Keratinocyte (primary cell): ENCODE results near the gene RITA1. TPM values are rescaled to one million over a fixed set of nuclear protein-coding genes. Genes with fewer than 3 reads are reported as not detected.

Experiments used
- DNase-seq: peaks from one replicate; pipeline ENCODE4 v3.0.0-alpha.2; 2011; ENCODE audit warnings: low read depth, missing footprints, low spot score
- FAIRE-seq: peaks from 2 replicates; lab custom pipeline; 2011; peaks lifted over from hg19 to GRCh38; lab: Jason Lieb, UNC
- H2AFZ ChIP-seq: 2 replicates; pipeline ENCODE4 v1.6.0; 2012; ENCODE audit warnings: low read length, control low read depth, inconsistent platforms; ENCODE audit not compliant: control insufficient read depth
- H3K27ac ChIP-seq: 2 replicates; pipeline ENCODE4 v1.5.1; 2011; ENCODE audit warnings: low read length; ENCODE audit not compliant: control insufficient read depth, insufficient read depth
- H3K27me3 ChIP-seq: 3 replicates; pipeline ENCODE4 v1.6.0; 2011; ENCODE audit warnings: low read length; ENCODE audit not compliant: control insufficient read depth, insufficient read depth; ENCODE audit errors: extremely low read depth
- H3K36me3 ChIP-seq, 2 experiments: 2 replicates in 1 of 2; 3 replicates in 1 of 2; pipeline ENCODE4 v1.5.1; 2011; ENCODE audit warnings: low read length in 2 of 2, mild to moderate bottlenecking in 1 of 2; ENCODE audit not compliant: control insufficient read depth in 2 of 2, insufficient read depth in 2 of 2; ENCODE audit errors: extremely low read depth in 1 of 2
- H3K4me1 ChIP-seq: 3 replicates; pipeline ENCODE4 v1.5.1; 2011; ENCODE audit warnings: low read length; ENCODE audit not compliant: control insufficient read depth, insufficient read depth; ENCODE audit errors: extremely low read depth
- H3K4me2 ChIP-seq: 3 replicates; pipeline ENCODE4 v1.6.0; 2011; ENCODE audit warnings: low read depth, low read length; ENCODE audit not compliant: control insufficient read depth, insufficient read depth; ENCODE audit errors: extremely low read depth
- H3K4me3 ChIP-seq, 3 experiments: fragments of 200-600 bp in 1 of 3; sonication (generic) in 1 of 3; 2 replicates in 2 of 3; 3 replicates in 1 of 3; pipeline ENCODE4 v1.5.1; 2011 to 2016; ENCODE audit warnings: low read length in 3 of 3, mild to moderate bottlenecking in 3 of 3, control low read depth in 2 of 3, inconsistent platforms in 1 of 3, low read depth in 1 of 3, mixed read lengths in 1 of 3, mixed run types in 1 of 3, moderate library complexity in 1 of 3; ENCODE audit not compliant: control insufficient read depth in 2 of 3, insufficient read depth in 2 of 3; ENCODE audit errors: extremely low read depth in 1 of 3
- H3K79me2 ChIP-seq: 2 replicates; pipeline ENCODE4 v1.6.0; 2012; ENCODE audit warnings: low read length; ENCODE audit not compliant: control insufficient read depth, insufficient read depth
- H3K9ac ChIP-seq: 3 replicates; pipeline ENCODE4 v1.6.0; 2011; ENCODE audit warnings: low read length; ENCODE audit not compliant: control insufficient read depth, insufficient read depth; ENCODE audit errors: extremely low read depth
- H3K9me1 ChIP-seq: 3 replicates; pipeline ENCODE4 v1.6.0; 2011; ENCODE audit warnings: low read length; ENCODE audit not compliant: control insufficient read depth, insufficient read depth; ENCODE audit errors: extremely low read depth
- H3K9me3 ChIP-seq: 2 replicates; pipeline ENCODE4 v1.5.1; 2012; ENCODE audit warnings: low read depth, low read length; ENCODE audit not compliant: control insufficient read depth
- H4K20me1 ChIP-seq: 3 replicates; pipeline ENCODE4 v1.6.0; 2011; ENCODE audit warnings: low read length; ENCODE audit not compliant: control insufficient read depth, insufficient read depth; ENCODE audit errors: extremely low read depth
- EZH2 ChIP-seq: IDR thresholded peaks from one replicate; pipeline ENCODE4 v1.6.1; 2012; ENCODE audit warnings: inconsistent platforms, mild to moderate bottlenecking, low read length, moderate library complexity
- dilution Hi-C: fragments of 300-500 bp; cut with MboI; formaldehyde crosslinking; loops from one replicate; pipeline ENCODE4 v1.7.0; 2020; ENCODE audit warnings: low sequenced_read_pairs; ENCODE audit not compliant: extremely low pct_ligation_motif_present
- polyA plus RNA-seq, 5 experiments: library from polyadenylated mRNA; depleted of rRNA in 3 of 5; stranded (reverse) in 3 of 5; stranded (forward) in 1 of 5; unstranded in 1 of 5; fragments of >200 nt; gene quantifications; 1 replicate in 1 of 5; 2 replicates in 3 of 5; 3 replicates in 1 of 5; pipeline versions ENCODE4 v1.2.1 to v1.2.3, GENCODE V29; 2011 to 2012; ENCODE audit warnings: missing spikeins in 2 of 5, low read depth in 1 of 5, low replicate concordance in 1 of 5
- TF ChIP-seq, protein P1 (sequence below), 3 experiments: IDR thresholded peaks in 1 of 3; conservative IDR thresholded peaks in 1 of 3; optimal IDR thresholded peaks in 1 of 3; 2 replicates in 2 of 3; 3 replicates in 1 of 3; pipeline versions ENCODE3 to v1.5.1; 2011; ENCODE audit warnings: low read length in 3 of 3, mild to moderate bottlenecking in 3 of 3, moderate library complexity in 2 of 3, control low read depth in 1 of 3, inconsistent platforms in 1 of 3; ENCODE audit not compliant: insufficient read depth in 2 of 3; ENCODE audit errors: extremely low read depth in 1 of 3

Gene RITA1
- polyA plus RNA-seq, 1 donor (not counting 4 experiments of a cell fraction or from before 2014, with no cell fraction given), result 11.8 TPM

DNA sequence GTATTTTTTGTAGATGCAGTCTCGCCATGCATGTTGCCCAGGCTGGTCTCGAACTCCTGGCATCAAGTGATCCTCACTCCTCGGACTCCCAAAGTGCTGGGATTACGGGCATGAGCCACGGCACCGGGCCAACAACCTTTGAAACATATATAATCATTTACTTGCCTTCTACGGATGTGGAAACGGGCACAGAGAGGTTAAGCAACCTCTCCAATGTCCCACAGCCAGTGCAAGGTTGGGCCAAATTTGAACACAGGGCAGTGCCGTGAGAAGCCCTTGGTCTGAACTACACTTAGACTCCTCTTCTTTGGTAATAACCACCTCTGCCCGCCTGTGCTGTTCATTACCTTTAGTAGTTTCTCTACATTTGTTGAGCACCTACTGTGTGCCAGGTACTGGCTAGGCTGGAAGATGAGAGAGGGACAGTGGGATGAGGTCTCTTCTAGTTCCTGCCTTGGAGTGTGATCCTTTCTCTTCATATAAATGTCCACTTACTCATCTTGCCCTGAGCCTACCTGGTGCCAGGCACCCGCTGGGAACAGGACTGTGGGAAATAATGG is 2.4 kb upstream of the RITA1 start:
- no peak overlapping the region for H3K27ac ChIP-seq
- dilution Hi-C loops, result no loop called here
- FAIRE-seq, result no peak

DNA sequence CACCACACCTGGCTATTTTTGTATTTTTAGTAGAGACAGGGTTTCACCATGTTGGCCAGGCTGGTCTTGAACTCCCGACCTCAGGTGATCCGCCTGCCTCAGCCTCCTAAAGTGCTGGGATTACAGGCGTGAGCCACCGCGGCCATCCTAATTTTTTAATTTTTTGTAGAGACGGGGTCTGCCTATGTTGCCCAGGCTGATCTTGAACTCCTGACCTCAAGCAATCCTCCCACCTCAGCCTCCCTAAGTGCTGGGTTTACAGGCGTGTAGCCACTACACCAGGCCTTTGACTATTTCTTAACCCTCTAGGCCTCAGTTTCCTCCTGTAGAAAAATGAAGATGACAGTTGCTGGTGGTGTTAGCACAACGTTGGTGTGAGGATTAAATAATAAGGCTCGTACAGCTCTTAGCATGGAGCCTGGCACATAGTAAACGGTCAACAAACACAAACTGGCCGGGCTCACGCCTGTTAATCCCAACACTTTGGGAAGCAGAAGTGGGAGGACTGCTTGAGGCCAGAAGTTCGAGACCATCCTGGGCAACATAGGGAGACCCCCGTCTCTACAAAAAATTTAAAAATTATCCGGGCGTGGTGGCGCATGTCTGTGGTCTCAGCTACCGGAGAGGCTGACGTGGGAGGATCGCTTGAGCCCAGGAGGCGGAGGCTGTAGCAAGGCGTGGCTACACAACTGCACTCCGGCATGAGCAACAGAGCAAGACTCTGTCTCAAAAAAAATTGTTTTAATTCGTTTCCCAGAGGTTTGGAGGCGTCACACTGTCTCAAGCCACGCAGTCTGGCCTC is 1.2 kb upstream of the RITA1 start:
- dilution Hi-C loops, result no loop called here
- no peaks in the 10 kb centered on the region for H4K20me1 ChIP-seq
- peak overlapping the region; percentile 79 for H2AFZ ChIP-seq
- H3K36me3 ChIP-seq, result peaks cover 13 to 20% of the 10 kb centered on the region in 2 experiments
- H3K9me1 ChIP-seq, result peaks cover 5% of the 10 kb centered on the region
- H3K9me3 ChIP-seq, result no peaks in the 10 kb centered on the region
- H3K9ac ChIP-seq, result peak overlapping the region; percentile 98
- TF ChIP-seq, protein P1, sequence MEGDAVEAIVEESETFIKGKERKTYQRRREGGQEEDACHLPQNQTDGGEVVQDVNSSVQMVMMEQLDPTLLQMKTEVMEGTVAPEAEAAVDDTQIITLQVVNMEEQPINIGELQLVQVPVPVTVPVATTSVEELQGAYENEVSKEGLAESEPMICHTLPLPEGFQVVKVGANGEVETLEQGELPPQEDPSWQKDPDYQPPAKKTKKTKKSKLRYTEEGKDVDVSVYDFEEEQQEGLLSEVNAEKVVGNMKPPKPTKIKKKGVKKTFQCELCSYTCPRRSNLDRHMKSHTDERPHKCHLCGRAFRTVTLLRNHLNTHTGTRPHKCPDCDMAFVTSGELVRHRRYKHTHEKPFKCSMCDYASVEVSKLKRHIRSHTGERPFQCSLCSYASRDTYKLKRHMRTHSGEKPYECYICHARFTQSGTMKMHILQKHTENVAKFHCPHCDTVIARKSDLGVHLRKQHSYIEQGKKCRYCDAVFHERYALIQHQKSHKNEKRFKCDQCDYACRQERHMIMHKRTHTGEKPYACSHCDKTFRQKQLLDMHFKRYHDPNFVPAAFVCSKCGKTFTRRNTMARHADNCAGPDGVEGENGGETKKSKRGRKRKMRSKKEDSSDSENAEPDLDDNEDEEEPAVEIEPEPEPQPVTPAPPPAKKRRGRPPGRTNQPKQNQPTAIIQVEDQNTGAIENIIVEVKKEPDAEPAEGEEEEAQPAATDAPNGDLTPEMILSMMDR (optimal IDR thresholded peaks at IDR 0.05 in 1 of 3, IDR thresholded peaks at IDR 0.05 in 1 of 3, conservative IDR thresholded peaks at IDR 0.05 in 1 of 3; ENCODE audit: extremely low read depth in 1 of 3, insufficient read depth in 2 of 3, low read length in 3 of 3), result no peak
- TF ChIP-seq EZH2, result no peak
- peak overlapping the region; percentile 77 to 91 (median 87) for H3K4me3 ChIP-seq
- peak overlapping the region; percentile 95 for H3K27ac ChIP-seq
- DNase-seq (no peak), FAIRE-seq (no peak)
- peak overlapping the region; percentile 96 for H3K4me2 ChIP-seq
- peaks cover 14% of the 10 kb centered on the region for H3K4me1 ChIP-seq
- H3K27me3 ChIP-seq, result no peaks in the 10 kb centered on the region
- H3K79me2 ChIP-seq, result peaks cover 51% of the 10 kb centered on the region

More for the DNA sequence above, 2.4 kb upstream of the RITA1 start:
- Histone ChIP-seq H4K20me1 (no peaks in the 10 kb centered on the region), H3K9ac (no peak overlapping the region), H3K79me2 (peaks cover 51% of the 10 kb centered on the region), H3K9me1 (peaks cover 5% of the 10 kb centered on the region), H3K9me3 (no peaks in the 10 kb centered on the region), H3K27me3 (no peaks in the 10 kb centered on the region), H3K36me3 (peaks cover 21 to 27% of the 10 kb centered on the region in 2 experiments), H3K4me2 (no peak overlapping the region), H3K4me3 (no peak overlapping the region), H3K4me1 (peaks cover 14% of the 10 kb centered on the region), H2AFZ (no peak overlapping the region)
- TF ChIP-seq EZH2, result no peak
- TF ChIP-seq, protein P1 (optimal IDR thresholded peaks at IDR 0.05 in 1 of 3, IDR thresholded peaks at IDR 0.05 in 1 of 3, conservative IDR thresholded peaks at IDR 0.05 in 1 of 3; ENCODE audit: extremely low read depth in 1 of 3, insufficient read depth in 2 of 3, low read length in 3 of 3), result no peak
- no peak for DNase-seq
